SU-DHL-6 (cell line): Measurements from ENCODE around the gene PLD1.

Experiments used
- EZH2phosphoT487 ChIP-seq: fragments of 200-600 bp; sonication (generic), shearing (Covaris generic); conservative IDR thresholded peaks from 2 replicates; pipeline ENCODE4 v1.6.1; 2018; ENCODE audit warnings: mild to moderate bottlenecking, antibody characterized with exemption, low read length, moderate library complexity, mixed read lengths
- TF ChIP-seq, protein P1 (sequence below): fragments of 200-600 bp; sonication (generic); IDR thresholded peaks from one replicate; pipeline ENCODE4 v1.5.1; 2017; ENCODE audit warnings: antibody characterized with exemption, mild to moderate bottlenecking, low read length, moderate library complexity; ENCODE audit not compliant: insufficient read depth, poor library complexity, severe bottlenecking

DNA sequence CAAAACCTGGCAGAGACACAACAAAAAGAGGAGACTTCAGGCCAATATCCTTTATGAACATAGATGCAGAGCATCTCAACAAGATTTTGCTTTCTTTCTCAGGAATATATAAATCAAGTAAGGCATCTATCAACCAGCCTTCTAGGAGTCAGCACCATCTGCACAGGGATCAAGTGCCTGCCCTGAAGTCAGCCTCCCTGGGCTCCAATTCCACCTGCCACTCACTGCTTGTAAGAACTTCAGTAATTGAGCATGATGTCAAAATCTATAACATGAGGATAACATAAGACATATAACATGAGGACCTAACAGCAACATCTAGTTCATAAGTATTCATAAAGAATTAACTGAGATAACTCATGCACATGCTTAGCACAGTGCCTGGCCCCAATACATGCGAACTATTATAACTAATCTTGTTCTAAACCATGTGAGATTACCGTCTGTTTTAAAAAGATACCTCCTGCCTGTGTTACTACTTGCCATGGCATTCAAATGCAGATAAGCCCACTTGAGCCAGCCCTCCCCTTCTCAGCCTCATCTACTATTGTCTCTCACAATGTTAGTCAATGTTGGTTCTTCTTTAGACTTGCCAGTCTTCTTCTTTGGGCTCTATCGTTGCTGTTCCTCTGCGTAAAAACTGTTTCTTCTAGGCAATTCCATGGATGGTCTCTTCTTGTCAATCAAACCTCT lies 91.6 kb downstream of the PLD1 start:
- TF ChIP-seq EZH2phosphoT487, result no peak
- TF ChIP-seq, protein P1, sequence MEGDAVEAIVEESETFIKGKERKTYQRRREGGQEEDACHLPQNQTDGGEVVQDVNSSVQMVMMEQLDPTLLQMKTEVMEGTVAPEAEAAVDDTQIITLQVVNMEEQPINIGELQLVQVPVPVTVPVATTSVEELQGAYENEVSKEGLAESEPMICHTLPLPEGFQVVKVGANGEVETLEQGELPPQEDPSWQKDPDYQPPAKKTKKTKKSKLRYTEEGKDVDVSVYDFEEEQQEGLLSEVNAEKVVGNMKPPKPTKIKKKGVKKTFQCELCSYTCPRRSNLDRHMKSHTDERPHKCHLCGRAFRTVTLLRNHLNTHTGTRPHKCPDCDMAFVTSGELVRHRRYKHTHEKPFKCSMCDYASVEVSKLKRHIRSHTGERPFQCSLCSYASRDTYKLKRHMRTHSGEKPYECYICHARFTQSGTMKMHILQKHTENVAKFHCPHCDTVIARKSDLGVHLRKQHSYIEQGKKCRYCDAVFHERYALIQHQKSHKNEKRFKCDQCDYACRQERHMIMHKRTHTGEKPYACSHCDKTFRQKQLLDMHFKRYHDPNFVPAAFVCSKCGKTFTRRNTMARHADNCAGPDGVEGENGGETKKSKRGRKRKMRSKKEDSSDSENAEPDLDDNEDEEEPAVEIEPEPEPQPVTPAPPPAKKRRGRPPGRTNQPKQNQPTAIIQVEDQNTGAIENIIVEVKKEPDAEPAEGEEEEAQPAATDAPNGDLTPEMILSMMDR, result no peak
